Tongue (tissue), 2 donors: Measurements from ENCODE around the gene SCD5. TPM values are rescaled to one million over a fixed set of nuclear protein-coding genes. Genes with fewer than 3 reads are reported as not detected.
"Not testable (repeated sequence)": the region's sequence is repeated elsewhere in the genome, so short reads cannot be mapped to it uniquely, and the experiment has no call there.

Source experiments
- DNase-seq: peaks from one replicate; pipeline ENCODE4 v3.0.0-alpha.2; 2015
- total RNA-seq: library from RNA; depleted of rRNA; stranded (reverse); fragments of >200 nt; gene quantifications from one replicate; pipeline ENCODE4 v1.2.3, GENCODE V29; 2014

Gene SCD5
- 15.1 TPM for total RNA-seq

GRCh38 chr4:82798168-82799005, at the start of gene SCD5:
SCD5 (minus strand) TSS chr4:82798796; CDS start chr4:82798537, 259 bp downstream.
- peak; percentile 94 for DNase-seq

DNA sequence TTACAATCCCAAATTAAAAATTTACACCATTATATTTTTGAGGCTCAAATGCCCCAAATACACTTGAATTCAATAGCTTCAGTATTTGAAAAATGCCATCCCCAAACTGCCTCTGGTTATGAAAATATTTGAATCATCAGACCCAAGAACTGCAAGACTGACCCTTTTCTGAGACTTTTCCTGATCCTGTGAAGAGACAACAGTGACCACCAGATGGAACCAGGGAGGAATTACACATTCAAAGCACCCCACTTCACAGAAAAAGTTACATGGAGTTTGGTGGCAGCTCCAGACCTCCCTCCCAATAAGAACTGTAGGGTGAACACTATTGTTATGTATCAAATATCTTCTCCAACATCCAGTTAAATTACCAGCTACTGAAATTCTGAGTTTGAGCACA, 44.0 kb upstream of the SCD5 start:
- DNase-seq = peak; percentile 3

- DNase-seq = no peak
These were observed 41.0 kb upstream of the SCD5 start for GRCh38 chr4:82839624-82840023.

- DNase-seq = peak; percentile 29
These were observed 35.2 kb upstream of the SCD5 start for GRCh38 chr4:82833696-82834313.

DNA sequence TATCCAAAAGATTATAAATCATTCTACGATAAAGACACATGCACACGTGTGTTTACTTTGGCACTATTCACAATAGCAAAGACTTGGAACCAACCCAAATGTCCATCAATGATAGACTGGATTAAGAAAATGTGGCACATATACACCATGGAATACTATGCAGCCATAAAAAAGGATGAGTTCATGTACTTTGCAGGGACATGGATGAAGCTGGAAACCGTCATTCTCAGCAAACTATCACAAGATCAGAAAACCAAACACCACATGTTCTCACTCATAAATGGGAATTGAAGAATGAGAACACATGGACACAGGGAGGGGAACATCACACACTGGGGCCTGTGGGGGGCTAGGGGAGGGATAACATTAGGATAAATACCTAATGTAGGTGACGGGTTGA, 34.5 kb upstream of the SCD5 start:
- not testable (repeated sequence) for DNase-seq

GRCh38 chr4:82825425-82825824, 26.8 kb upstream of the SCD5 start:
- no peak for DNase-seq

DNA sequence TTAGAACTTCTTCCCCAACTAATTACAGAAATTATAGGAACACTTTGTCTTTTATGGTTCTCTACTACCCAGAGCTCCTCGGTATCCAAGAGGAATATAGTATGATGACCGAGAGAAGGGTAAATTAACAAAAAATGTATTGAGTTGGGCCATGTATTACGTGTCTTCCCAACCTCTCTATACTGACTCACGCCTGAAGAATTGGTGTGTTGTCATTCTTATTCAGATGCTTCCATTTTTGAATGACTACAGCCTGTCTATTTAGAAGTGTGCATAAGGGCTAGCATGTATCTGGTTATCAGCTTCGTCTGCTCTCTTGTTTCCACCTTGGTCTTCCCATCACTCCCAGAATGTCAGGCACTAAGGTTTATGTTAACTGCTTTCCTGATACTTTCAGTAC, 24.5 kb upstream of the SCD5 start:
- DNase-seq = no peak

GRCh38 chr4:82820689-82821088, 22.1 kb upstream of the SCD5 start:
- no peak for DNase-seq

- no peak for DNase-seq
These were observed 20.4 kb upstream of the SCD5 start for GRCh38 chr4:82818664-82819662.

DNA sequence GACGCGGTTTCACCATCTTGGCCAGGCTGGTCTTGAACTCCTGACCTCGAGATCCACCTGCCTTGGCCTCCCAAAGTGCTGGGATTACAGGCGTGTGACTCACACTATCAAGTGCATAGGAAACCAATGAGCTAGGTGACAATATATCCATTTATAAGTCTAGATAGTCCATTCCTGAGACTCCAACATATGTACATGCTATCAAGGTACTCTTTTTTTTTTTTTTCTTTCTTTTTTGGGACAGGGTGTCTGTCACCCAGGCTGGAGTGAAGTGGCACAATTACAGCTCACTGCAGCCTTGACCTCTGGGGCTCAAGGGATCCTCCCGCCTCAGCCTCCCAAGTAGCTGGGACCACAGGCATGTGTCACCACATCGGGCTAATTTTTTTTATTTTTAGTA, 18.3 kb upstream of the SCD5 start:
- DNase-seq = not testable (repeated sequence)

GRCh38 chr4:82814034-82814433, 15.4 kb upstream of the SCD5 start:
- peak; percentile 12 for DNase-seq

- no peak for DNase-seq
These were observed 13.3 kb upstream of the SCD5 start for GRCh38 chr4:82811838-82812341.

DNA sequence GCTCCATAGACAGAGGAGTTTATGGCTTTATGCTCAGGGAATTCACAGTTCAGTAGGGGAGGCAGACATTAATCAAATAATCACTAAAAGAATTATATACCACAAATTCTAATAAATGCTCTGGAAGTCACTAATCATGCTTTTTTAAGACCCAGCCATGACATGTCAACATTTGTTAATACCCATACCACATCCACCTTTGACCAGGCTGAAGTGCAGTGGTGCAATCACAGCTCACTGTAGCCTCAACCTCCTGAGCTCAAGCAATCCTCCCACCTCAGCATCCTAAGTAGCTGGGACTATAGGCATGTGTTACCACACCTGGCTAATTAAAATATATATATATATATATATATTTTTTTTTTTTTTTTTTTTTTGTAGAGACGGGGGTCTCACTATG, 12.8 kb upstream of the SCD5 start:
- DNase-seq = no peak

- peak; percentile 25 for DNase-seq
These were observed 11.6 kb upstream of the SCD5 start for GRCh38 chr4:82810176-82810575.

DNA sequence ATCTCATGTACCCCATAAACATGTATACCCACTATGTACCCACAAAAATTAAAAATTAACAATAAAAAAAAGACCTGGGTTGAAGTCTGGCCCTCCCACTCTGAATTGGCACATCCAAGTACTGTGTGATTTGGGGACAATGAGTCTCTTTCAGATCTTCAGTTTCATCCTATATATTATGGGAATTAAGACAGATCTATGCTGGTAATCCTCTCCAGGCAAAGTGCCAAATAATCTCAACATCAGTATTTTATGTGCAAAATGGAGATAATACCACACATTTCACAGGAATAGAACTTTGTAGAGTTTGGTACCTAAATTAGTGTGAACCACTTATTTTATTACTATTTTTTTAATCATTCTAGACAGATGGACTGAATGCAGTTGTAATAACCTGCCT, 11.0 kb upstream of the SCD5 start:
- peak; percentile 68 for DNase-seq

GRCh38 chr4:82803746-82804145, 5.2 kb upstream of the SCD5 start:
- no peak for DNase-seq

DNA sequence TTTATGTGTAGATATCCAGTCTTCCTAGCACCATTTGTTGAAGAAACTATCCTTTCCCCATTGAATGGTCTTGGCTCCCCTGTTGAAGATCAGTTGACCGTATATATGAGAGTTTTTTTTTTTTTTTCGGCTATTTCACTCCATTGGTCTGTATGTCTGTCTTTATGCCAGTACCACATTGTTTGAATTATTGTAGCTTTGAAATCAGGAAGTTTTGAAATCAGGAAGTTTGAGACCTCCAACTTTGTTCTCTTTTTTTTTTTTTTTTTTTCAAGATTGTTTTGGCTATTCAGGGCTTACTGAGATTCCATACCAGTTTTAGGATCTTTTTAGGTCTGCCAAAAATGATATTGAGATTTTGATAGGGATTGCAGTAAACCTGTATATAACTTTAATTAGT, 4.3 kb upstream of the SCD5 start:
- DNase-seq = no peak

DNA sequence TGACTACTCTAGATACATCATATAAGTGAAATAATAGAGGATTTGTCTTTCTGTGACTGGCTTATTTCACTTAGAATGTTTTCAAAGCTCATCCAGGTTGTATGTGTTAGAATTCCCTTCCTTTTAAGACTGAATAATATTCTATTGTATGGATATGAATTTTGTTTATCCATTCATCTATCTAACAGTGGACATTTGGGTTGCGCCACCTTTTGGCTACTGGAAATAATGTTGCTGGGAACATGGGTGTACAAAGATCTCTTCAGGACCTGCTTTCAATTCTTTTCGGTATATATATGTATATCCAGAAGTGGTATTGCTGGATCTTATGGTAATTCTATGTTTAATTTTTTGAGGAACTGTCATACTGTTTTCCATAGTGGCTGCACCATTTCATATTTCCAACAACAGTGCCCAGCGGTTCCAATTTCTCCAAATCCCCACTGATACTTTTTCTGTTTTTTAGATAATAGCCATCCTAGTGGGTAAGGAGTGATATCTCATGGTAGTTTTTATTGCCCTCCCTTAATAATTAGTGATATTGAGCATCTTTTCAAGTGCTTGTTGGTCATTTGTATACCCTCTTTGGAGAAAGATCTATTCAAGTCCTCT, 3.4 kb upstream of the SCD5 start:
- DNase-seq = peak; percentile 53

- peak; percentile 66 for DNase-seq
These were observed 648 bp upstream of the SCD5 start for GRCh38 chr4:82799006-82799881.

DNA sequence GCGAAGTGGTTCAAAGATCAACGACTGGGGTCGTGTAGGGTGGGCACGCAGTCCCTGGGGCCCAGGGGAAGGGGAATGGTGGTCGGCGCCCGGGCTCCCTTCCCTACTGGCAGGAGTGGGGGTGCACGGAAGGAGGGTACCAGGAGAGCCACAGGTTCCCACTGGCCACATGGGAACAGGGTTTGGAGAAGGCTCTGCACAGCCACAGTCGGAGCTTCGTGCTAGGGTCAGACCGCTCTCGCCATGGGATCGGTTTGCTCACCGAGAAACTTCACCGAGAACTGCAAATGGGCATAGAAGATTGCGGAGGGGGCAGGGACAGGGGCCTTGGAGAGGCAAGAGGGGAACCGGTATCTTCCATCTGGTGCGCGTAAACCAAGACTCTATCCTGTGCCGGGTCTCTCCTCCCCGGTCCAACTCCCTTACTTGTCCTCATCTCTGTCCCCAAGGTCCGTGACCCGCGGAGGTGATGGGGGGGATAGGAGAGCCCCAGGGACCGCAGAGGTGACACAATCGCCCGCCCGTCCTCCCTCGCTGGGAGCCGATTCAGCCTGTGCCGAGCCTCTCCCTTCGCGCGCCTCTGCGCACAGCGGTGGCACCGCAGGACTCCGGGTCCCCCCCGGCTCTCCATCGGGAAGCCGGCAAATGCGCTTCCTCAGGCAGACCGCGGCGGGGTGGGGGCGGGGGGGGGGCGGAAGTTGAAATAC, 1.0 kb downstream of the SCD5 start:
- DNase-seq = peak; percentile 35
